Epidermal melanocyte (primary cell): ENCODE data around the gene IYD.
A peak's percentile ranks its signal among the peaks of the same experiment; 100 is the strongest.

Experiments
- DNase-seq: peaks from one replicate; pipeline ENCODE4 v3.0.0; 2011; ENCODE audit warnings: low spot score; ENCODE audit not compliant: insufficient read length

IYD gene

DNA sequence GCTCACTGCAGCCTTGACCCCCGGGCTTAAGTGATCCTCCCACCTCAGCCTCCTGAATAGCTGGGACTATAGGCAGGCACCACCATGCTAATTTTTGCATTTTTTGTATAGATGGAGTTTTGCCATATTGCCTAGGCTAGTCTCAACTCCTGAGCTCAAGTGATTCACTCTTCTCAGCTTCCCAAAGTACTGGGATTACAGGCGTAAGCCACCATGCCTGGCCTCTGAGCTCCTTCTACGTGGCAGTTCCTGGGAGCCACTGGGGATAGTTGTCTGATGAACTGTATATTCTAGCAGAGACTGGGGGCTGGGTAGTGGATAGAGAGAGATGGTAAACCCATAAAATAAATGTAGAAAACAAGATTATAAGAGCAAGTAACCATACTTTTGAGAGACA is 26.1 kb downstream of the IYD start:
- DNase-seq: no peak

DNA sequence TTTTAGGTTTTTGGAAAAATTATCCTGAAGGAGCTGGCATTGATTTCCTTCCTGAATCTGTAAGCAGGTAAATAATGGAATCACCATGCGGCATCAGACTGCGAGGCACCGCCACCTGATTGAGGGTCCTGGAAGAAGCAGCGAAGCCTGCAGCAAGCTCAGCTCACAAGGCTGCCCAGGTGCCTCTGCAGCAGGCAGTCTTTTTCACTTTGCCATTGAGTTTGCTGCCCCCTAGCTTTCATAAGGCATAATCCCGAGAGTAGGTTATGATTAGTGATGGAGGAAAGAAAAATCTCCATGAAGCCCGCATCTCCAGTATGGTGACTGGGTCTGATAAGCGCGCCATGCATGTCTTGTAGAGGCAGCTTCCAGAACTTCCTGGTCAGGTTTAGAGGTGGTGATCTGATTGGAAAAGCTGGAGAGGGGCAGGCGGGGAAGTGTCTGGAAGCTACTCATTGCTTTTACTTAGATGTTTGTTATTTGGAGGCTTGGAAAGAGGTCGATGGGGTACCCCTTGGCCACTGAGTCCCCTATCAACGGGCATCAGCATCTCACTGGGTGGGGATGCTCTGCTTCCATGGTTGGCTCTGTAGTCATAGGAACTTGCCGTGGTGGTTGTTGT is 26.7 kb downstream of the IYD start:
- DNase-seq: no peak

DNA sequence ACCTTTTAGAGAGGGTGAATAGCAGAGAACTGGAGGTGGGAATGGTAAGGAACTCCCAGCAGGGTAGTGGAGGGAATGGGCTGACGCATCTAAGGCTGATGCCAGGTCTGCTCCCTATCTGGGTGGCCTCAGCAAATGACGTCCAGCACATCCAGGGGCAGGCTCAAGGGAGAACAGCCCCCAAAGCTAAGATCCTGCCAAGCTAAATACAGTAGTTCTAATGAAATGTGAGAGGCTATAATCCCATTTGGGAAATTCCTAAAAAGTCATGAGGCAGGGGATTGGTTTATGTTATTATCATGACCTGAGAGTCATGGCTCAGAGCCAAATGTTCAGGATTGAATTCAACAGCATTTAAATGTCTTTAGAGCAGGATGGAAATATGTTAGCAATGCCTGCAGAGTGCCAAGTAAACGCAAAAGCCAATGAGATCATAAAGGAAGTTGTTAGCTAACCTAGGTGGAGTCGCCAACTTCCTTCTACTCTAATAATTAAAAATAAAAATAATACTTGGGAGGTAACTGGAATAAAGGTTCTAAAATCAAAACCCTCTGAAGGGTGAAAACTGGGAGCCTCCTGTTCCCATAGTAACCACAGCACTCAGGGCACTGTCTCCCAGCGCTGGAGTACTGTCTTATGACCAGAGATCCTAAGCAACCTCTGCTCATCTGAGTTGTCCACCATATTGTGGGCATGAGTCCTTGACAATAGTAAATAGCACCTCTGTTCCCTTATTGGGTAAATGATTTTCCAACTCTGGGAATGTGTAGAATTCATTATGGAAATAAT is 34.8 kb downstream of the IYD start:
- no peak for DNase-seq

DNA sequence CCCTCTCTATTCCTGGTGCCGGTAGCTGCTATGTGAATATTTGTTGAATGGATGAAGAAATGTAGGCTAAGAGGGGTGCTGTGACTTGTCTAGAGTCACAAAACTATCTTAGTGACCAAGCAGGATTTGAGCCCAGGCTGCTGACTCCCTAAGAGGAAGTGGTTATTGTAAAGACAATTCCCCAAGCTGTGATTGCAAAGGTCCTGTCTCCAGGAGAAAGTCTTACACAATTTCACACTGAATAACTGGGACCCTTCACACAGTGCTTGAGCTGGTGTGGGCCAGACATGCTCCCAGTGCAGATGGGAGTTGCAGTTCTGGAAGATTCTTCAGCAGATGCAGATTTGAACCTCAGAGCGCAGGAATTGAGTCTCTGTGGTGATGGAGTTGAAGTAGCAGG is 38.1 kb downstream of the IYD start:
- DNase-seq: no peak

DNA sequence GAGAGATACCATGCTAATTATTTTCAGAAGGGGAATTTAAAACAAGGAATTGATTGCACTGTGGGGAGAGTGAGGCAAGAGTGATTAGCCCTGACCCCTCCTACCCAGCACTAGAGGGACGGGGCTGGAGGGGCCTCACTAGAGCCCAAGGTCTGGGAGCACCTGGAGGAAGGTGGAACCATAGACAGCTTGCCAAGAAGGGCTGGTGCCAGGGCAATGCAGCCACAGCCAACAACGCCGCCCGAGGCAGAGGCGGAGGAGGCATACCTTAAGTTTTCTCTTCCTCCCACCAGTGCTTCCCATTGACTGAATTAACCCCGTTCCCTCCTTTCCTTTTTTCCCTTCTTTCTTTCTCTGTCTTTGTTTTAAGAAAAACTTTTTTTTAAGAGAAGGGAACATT is 40.0 kb downstream of the IYD start:
- no peak for DNase-seq

DNA sequence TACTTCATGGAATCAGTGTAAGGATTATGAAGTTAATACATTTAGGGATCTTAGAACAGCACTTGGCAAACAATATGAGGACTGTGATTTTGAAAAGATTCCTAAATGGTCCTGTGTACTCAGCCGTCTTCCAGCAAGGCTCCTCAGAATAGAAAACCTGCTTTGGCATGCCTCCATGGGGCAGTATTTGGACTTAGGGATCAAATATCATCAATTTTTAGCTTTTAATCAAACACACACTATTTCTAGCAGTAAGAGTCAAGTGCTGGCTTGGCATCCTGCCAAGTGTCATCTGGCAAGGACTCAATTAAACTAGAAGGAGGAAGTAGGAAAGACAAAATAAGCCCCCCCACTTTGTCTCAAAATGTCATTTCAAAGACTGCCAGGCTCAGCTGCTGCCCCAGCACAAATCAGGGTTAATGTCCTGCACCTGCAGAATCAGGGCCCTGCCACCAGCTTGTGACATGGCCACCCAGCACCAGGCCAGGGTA is 40.8 kb downstream of the IYD start:
- DNase-seq: no peak

DNA sequence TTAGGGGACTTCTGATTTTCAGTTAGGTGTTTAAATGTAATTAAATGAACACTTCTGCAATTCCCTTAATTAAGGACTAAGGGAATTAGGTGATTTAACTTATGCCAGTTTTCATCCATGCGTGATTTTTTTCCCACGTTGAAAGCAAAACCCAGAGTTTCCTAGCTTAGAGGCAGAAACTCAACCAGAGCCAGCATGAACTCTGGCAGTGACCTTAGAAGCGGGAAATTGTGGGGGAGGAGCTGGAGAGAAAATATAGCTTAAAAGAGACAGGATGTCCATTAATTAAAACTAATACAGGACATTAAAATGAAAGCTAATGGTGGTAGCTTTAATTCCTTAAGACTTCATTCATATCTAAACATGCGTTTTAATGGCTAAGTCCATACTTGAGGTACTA is 41.6 kb downstream of the IYD start:
- DNase-seq: no peak

DNA sequence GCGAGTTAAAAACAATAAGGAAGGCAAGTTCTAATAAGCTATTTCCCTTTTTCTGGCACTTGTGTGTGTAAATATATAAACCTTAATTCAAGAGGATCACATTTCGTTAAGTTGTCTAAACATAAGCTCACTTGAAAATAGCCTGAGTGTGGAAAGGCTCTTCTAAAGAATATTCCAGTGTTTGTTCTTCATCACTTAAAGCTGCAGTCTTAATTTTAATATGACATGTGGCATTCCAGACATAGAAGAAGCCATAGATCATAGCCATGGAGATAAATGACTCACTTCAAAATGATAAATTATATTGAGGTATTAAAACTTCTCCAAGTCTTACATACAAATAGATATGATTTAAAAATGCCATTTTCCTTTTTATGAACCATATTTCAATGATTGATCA is 42.1 kb downstream of the IYD start:
- DNase-seq: no peak

DNA sequence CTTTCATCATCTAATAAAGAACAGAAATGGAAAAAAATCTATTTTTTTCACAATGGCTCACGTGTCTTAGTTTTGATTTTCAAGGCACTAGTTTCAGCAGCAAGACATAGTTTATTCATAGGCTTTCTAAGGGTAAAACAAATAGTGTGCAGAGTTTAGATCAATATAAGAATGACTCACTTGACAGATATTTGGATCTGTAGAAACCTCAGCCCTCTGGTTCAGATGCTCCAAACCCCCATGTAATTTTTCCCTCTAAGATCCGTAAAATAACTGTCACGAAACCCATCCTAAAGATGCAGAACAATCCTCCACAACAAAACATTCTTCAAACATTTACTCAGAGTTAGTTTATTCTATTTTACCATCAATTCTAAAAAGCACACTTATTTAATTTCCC is 43.4 kb downstream of the IYD start:
- DNase-seq: no peak

DNA sequence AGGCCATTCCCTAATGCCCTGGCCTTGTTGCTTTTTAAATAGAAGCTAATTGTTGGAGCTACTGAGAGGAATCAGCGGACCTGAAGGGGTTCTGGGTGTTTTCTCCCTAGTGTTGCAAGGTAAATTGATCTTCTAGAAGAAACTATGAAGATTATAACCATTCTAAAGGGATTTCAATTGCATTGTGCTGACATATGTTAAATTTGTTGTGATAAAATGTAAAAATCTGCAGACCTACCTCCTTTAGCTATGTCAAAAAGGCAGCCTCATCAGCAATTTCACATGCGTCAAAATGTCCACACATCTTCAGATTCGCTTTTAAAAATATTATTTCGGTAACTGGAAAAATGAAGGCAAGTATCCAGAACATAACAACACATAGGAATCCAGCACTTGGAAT is 44.4 kb downstream of the IYD start:
- DNase-seq: no peak

DNA sequence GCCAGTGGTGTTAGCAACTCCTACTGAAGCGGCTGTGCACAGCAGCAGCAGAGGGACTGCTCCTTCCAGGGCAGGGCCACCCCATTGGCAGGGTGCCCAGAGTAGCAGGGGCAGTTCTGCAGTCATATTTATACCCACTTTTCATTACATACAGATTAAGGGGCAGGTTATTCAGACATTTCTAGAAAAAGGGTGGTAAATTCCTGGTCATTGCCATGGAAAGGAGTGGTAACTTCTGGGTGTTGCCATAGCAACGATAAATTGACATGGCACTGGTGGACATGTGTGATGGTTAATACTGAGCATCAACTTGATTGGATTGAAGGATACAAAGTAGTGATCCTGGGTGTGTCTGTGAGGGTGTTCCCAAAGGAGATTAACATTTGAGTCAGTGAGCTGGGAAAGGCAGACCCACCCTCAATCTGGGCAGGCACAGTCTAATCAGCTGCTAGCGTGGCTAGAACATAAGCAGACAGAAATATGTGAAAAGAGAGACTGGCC is 45.0 kb downstream of the IYD start:
- no peak for DNase-seq

DNA sequence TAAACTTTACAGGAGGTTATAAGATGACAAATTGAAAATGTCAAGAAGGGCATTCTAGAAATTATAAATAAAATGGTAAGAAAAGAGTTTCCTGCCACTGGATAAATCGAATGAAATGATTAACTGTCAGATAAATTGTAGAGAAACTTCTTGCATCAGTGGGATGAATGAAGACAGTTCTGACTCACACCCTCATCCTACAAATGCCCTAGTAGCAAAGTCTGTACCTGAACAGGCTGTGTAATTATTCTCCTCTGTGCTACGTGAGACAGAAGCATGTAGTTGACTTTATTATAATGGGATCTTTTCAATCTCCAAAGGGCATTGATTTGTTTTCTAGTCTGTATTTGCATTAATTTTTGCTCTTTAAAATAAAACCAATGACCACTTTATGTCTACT is 47.3 kb downstream of the IYD start:
- DNase-seq: no peak

DNA sequence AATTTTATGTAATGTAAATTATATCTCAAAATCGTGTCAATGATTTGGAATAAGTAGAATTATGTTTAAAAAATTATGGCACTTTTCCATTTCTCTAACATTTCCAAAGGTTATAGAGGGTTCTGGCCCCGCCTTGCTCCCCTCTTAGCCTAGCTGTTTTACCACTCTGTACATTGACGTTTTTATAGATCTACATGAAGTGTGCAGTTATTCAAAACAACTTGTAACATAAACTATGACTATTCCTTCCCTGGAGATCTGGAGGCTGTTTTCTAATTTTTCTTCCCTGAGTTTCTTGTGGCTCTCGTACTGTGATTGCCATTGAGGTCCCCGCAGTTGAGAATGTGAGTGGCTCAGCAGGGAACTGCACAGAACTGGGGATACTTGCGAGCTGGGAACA is 48.4 kb downstream of the IYD start:
- DNase-seq: no peak

DNA sequence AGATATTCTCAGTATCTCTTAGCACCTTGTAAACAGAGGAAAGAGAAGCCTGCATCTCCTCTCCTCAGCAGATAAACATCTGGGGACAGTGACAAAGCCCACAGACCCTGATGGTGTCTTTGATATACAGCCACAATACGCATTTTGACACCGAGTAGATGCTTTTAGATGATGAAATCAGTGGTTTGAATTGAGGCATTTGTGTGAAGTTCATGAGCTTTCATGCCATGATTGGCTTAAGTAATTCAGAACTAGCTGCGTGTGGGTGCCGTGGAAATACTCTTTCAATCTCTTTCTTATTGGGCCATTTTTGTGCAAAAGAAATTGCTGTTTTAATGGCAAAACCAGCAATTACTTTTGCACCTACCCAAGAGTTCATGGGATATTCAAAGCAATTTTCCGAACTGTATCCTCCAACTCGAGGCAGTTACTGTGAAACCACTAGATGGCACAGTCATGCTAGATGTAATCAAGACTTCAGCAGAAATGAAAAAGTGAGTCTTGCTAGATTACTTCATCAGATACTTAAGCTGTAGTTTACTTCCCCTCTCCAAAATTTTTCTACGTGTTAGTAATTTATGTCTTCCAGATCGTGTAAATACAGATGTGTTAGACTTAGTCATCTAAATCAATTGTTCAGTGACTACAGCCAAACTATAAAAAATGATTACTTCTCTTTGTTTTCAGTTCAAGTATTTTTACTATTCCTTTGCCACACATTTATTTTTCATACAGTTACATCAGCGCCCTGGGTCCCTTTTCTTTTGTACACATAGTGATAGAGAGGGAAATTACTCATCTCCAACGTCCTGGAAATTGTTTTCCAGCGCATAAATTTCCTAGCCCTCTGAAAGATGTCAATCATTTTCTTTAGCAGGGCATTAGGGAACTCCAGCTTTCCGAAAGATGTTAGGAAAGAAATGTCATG is 49.4 kb downstream of the IYD start:
- peak; percentile 67 for DNase-seq

DNA sequence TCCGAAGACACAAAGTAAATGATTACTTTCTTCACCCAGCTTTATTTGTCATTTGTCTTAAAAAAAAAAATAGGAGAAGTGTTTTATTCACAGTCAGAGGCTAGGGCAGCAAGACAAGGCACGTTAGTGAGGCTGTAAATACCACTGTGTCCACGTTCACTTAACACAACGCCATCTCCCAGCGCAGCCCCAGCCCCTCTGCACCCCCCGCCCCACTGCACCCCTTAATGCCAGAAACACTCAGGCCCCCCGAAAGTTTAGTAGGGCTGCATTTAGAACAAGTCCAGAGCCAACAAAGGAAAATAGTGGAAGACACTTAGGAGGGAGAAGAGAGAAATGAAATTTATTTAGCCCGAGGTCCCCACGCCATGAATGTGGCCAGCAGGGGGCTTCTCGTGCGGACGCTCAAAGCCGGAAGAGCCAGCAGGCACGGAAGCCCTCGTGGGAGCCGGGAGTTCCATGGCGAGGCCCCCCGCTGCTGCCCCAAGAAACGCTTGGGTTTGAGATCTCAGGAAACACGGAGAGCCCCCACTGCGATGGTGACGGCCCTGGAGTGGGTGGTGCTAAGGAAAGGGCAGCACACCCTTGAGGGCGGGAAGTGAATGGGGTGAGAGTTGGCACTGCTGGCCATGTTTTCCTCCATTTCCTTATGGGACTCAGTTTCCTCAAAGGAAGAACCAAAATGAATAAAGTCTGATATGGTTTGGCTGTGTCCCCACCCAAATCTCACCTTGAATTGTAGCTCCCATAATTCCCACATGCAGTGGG is 50.2 kb downstream of the IYD start:
- peak; percentile 58 for DNase-seq

DNA sequence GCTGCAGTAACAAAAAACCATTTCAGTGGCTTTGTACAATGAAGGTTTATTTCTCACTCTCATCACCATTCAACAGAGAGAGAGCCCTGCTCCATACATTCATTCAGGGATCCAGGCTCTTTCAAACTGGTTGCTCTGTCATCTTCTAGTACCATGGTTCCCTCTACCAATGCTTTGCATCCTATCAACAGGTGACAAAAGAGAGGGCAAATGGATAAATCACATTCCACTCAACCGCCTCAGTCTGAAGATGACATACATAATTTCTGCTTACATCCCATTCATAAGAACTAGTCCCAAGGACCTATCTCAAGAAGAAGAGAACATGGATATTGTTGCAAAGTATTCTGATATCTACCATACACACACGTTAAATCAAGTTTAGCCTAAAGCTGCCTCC is 51.6 kb downstream of the IYD start:
- no peak for DNase-seq

DNA sequence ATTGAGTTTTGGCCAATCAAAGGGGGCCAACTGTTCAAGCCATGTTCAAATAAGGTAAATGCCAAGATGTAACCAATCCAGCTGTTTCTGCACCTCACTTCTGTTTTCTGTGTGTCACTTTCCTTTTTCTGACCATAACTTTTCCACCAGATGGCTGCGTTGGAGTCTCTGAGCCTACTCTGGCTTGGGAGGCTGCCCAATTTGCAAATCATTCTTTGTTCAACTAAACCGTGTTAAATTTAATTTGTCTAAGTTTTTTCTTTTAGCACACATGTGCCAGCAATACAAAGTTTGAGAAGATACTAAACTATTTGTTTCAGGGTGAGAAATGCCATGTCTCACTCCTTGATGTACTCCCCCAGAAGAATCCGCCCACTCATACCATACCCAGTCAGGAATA is 52.1 kb downstream of the IYD start:
- no peak for DNase-seq

DNA sequence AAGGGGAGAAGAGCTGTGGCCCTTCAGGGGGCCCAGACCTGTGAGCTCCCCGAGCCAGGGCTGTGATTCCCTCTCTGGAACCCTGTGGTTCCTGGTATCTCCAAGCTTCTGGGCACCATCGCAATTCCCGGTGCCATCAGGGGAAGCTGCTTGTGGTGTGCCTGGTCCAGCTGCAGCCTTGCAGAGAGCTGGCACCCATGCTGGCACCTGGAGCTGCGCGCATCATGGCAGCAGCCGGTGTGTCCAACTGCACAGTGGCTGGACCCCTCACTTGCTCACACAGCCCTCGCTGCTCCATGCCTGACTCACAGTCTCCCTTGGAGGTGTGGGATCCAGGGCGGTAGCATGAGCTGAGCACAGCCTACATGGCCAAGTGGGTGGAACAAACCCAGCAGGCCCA is 56.7 kb downstream of the IYD start:
- no peak for DNase-seq

DNA sequence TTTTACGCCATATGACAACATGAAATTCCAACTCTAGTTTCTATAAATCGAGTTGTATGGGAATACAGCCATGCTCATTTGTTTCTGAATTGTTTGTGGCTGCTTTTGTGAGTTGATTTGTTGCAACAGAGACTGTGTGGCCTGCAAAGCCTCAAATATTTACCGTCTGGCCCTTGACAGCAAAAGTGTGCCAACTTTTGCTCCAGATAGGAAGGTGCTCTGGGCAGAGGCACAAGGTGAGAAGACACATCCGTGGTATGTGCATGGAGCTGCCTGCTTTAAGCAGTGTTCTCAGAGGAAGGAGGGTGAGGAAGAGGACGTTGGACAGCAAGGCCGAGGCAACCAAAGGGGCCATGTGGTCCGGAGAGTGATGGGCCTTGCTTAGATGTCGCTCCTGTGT is 57.4 kb downstream of the IYD start:
- DNase-seq: no peak

DNA sequence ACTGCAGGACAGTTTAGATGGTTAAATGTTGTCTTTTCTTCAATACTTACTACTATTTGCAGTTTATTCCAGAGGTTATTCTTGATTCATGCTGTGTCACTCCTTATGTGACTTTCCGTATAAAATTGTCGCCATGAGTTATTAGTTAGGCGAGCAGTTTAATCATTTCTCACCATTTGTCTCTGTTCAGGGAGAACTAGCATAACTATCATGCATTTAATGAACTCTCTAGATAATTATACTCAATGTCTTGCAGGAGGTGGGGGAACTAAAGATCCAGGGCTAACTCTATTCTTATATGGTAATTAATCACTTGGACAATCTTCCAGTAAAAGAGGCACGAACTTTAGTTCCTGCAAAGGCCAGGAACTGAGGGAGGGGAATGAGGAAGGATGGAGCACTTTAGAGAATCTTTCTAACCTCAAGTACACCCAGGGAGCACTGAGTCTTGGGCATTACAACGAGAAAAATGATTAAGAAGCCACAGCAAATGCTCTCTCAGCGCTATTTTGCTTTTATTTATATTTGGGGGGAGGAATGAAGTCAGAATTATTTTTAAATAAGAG is 58.3 kb downstream of the IYD start:
- DNase-seq: no peak

DNA sequence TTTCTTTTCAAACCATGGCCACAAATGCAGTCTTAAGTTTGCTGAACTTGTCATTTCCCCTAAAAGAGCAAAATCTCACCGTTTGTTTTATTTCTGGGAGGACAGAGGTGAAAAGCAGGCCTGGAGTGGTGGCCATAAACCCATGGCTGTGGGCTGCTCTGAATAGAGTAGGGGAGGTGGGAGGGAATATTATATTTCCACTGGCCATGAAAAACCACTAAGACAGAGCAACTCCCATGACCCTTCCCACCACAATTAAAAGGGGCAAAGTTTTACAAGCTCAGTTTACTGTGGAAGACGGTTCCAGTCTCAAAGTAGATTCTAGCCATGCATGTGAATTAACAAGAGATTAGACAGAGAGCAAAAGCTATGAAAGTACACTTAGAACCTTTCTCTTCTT is 59.0 kb downstream of the IYD start:
- DNase-seq: no peak
